Placental pericyte (primary cell): Measurements from ENCODE around the gene SOCS1. TPM values are rescaled to one million over a fixed set of nuclear protein-coding genes. Genes with fewer than 3 reads are reported as not detected.

Source experiments
- small RNA-seq: library from RNA; depleted of rRNA; stranded (forward); fragments of <200 nt; gene quantifications from one replicate; pipeline ENCODE3, GENCODE V24; 2012; ENCODE audit warnings: low replicate concordance
- total RNA-seq: library from RNA; depleted of rRNA; stranded (reverse); fragments of >200 nt; gene quantifications from 2 replicates; pipeline ENCODE4 v1.2.3, GENCODE V29; 2012

The SOCS1 gene, protein sequence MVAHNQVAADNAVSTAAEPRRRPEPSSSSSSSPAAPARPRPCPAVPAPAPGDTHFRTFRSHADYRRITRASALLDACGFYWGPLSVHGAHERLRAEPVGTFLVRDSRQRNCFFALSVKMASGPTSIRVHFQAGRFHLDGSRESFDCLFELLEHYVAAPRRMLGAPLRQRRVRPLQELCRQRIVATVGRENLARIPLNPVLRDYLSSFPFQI
- total RNA-seq, result 10.5 and 12.2 TPM in 2 replicates

DNA sequence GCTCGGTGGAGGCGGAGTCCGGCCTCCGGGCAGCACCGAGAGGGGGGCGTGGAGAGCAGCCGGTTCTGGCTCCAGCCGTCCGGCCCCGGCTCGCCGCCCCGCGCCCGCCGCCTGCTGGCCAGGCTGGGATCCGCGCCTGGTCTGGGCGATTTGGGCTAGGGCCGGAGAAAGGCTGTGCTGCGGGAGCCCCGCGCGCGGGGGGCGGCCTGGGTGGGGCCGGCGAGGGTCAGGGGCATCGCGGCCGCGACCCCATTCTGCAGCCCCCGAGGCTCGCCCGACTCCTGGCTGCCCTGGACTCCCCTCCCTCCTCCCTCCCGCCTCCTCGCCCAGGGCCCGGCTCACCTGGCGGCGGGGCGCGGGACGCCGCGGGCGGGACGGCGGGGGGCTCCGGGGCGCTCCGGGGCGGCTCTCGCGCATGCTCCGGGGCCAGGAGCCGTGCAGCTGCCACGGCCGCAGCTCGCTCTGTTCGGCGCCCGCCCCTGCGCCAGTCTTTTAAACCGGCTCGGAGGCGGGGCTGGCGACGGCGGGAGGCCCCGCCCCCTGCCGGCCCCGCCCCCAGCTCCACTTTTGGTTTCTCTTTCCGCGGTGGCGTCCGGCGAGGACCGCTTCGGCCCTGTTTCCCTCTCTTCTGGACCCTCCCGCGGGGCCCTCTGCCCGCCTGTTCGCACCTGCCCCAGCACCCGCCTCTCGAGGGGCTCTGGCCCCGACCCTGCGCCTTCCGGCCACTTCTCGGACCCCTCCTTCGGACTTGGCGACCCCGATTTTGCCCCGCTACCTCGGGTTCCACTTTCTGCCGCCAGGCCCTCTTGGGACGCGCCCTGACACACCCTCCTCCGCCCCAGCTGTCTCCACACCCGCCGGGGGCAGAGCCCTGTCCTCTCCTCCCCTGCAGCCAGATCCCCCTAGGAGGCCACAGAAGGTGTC lies at the start of gene SOCS1:
Gene SOCS1, minus strand, starts transcription at position 468 of the 924 bp plus-strand sequence. CDS start 726 bp downstream, outside the sequence.

DNA sequence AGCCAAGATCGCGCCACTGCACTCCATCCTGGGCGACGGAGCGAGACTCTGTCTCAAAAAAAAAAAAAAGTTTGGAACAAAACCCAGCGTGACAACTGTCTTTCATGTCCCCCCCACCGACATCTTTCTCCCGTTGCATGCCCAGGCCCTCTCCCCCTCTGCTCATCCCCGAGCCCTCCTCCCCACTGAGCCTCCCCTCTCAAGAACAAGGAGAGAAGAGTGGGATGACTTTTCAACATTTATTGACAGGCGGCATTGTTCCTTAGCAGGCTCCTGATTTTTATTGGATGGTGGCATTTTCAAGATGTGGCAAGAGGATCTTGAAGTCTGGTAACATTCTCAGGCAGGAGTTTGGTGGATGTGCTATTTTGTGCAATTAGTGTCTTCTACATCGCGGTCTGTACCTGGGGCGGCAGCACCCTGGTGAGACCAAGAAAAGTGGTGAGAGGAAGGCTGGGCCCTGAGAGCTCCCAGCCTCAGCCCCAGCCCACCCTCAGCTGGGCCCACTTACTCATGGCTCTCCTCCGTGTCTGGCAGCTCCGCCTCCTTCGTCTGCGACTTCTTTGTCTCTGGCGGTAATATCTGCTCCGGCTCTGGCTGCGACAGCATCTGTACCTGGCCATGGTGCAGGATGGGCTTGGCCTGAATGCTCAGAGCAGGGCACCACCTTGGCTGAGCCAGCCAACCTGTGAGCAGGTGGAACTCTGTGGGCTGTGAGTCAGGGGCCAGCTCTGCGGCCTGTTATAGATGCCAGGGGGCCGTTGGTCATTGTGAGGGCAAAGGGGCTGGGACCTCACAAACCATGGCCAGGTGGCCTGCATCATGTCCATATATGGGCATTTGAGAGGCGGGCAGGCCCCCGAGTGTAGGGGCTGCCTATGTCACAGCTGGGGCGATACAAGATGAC lies 24.9 kb upstream of the SOCS1 start, which contains the start of gene PRM1:
Gene PRM1, minus strand, starts transcription at position 715 of the 907 bp plus-strand sequence. Its CDS starts 92 bp downstream, at position 623.

DNA sequence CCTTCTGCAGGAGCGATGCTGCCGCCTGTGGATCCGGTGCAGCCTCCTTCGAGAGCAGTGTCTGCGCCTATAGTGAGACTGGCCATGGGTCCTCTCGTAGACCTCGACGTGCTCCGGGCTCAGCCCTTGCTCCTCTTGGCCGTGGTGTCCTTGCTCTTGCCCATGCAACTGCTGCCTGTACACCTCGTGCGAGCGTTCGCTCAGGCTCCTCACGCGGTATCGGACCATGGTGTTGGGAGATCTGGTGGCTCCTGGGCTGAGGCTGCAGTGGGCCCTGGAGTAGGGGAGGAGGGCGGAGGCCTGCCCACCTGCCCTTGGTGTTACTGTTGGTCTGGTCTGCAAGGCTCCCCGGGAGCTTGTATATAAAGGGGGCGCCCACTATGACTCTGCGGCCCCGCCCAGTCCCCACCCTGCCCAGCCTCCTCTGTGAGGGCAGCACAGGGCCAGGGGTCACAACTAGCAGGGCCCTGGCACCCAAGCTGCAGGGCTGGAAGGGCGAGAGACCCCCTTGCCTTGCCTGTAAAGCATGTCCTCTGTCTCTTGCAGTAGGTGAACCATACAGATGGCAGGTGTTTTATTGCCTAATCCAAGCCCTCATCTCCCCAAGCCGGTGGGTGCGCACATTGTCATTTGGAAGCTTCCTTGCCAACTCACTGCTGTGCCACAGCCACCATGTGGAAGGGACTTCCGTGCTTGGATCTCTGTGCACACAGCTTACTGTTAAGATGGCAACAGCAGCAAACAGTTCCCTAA lies 20.3 kb upstream of the SOCS1 start, which contains the start of gene PRM2:
Gene PRM2, minus strand, starts transcription at position 338 of the 753 bp plus-strand sequence. Its CDS starts 110 bp downstream, at position 228.

DNA sequence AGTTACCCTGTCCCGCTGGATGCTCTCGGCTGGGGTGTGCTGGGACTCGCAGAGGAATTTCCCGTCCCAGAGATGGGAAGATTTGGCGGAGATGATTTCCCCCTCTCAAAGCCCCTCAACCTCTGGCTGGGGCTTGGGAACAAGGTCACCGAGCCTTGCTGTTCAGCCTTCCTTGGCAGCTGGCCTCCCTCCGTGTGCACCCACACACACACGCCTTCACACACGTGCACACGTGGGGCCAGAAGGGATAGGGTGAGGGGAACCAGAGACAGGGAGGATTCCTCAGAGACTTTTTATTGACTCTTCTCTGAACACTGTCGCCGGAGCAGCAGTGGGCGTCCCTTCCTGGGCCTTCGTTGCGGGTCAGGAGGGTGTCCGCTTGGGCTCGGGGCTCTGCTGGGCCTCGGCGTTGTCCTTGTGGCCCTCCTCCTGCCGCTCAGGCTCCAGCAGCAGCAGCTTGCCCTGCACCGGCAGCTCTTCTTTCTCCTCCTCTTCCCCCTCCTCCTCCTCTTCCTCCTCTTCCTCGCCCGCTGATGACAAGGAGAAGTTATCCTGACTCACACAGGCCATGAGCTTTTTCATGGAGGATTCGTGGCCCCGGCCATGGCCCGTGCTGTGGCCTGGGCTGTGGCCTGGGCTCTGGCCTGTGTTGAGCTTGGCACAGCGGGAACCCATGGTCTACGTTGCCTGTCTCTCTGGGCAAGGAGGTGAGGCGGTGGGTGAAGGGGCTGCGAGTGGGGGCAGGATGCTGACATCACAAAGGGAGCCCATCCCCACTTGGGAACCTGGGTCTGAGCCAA lies 17.1 kb upstream of the SOCS1 start, which contains the start of gene PRM3:
Gene PRM3, minus strand, starts transcription at position 709 of the 800 bp plus-strand sequence. Its CDS starts 34 bp downstream, at position 675.

DNA sequence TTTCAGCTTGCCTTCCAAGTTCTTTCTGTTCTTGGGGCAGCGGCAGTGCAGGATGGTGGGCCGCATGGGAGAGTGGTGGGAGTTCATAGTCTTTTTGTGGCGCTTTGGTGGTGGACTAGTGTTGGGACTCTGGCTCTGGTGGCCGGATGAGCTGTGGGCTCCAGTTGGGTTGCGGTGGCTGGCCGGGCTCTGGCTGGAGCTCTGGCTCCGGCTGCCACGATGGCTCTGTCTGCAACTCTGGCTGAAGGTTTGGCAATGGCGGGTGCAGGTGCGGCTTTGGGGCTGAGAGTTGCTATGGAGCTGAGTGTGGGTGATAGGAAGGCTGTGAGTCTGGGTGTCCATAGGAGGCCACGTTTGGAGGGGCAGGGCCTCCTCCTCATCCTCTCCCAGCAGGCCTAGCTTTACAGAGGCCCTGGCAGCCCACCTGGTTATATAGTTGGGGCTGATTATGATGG lies 12.9 kb upstream of the SOCS1 start, which contains the start of gene TNP2:
Gene TNP2, minus strand, starts transcription at position 405 of the 455 bp plus-strand sequence. Its CDS starts 63 bp downstream, at position 342.

Small RNA genes within 50 kb of the gene (small RNA-seq; reads per million reads assigned to genes)
- gene RF00554, result not detected

Other genes with a start within 250 kb of the SOCS1 start
- not detected in 2 replicates for gene TNP2, start 13.1 kb upstream of the SOCS1 start, total RNA-seq
- gene PRM3, start 17.4 kb upstream of the SOCS1 start, total RNA-seq, result not detected in 2 replicates
- not detected in 2 replicates for gene PRM2, start 20.3 kb upstream of the SOCS1 start, total RNA-seq
- not detected in 2 replicates for gene PRM1, start 25.1 kb upstream of the SOCS1 start, total RNA-seq
- gene RMI2, start 89.3 kb upstream of the SOCS1 start, total RNA-seq, result 2.2 and 7.0 TPM in 2 replicates